ENCODE measurements around the gene BUB1. TPM values are rescaled to one million over a fixed set of nuclear protein-coding genes. Genes with fewer than 3 reads are reported as not detected.
"Not testable (repeated sequence)": the region's sequence is repeated elsewhere in the genome, so short reads cannot be mapped to it uniquely, and the experiment has no call there.

Gene BUB1
- total and polyA plus RNA-seq, 4 experiments from 2014 or later, result 1.2 to 2.9 (median 1.7) TPM; not detected in 1

- H3K27me3 ChIP-seq (ENCODE audit: insufficient read depth, low read length); H3K9me3 Mint-ChIP-seq; intact Hi-C loops (cut with micrococcal nuclease); H3K4me1 ChIP-seq (ENCODE audit: insufficient read depth, low read length); H3K27me3 Mint-ChIP-seq; H3K4me1 Mint-ChIP-seq; POLR2A ChIA-PET (ENCODE audit: partially characterized antibody); H3K27ac ChIP-seq (ENCODE audit: low read depth, low read length); H3K27ac Mint-ChIP-seq; H3K9me3 ChIP-seq (ENCODE audit: control insufficient read depth in 1 of 2, low read length in 2 of 2); H3K36me3 ChIP-seq (ENCODE audit: insufficient read depth, low read length); H3K36me3 Mint-ChIP-seq; CTCF ChIA-PET (ENCODE audit: partially characterized antibody); H3K4me3 ChIP-seq (ENCODE audit: low read length in 2 of 2): not testable (repeated sequence)
- H3K4me3 Mint-ChIP-seq, result peak overlapping the region in 1 of 8 donors; percentile 20
- peak in 4 of 5 donors; percentile 14 to 45 (median 20) for DNase-seq
Observed at GRCh38 chr2:110610613-110611250, 67.1 kb downstream of the BUB1 start.

- H3K9me3 ChIP-seq (ENCODE audit: control insufficient read depth in 1 of 2, low read length in 2 of 2); CTCF ChIA-PET (ENCODE audit: partially characterized antibody); H3K27me3 ChIP-seq (ENCODE audit: insufficient read depth, low read length); H3K27me3 Mint-ChIP-seq; H3K4me1 ChIP-seq (ENCODE audit: insufficient read depth, low read length); H3K4me3 ChIP-seq (ENCODE audit: low read length in 2 of 2); H3K9me3 Mint-ChIP-seq; POLR2A ChIA-PET (ENCODE audit: partially characterized antibody); H3K4me3 Mint-ChIP-seq; H3K27ac Mint-ChIP-seq; H3K36me3 ChIP-seq (ENCODE audit: insufficient read depth, low read length); H3K4me1 Mint-ChIP-seq; H3K36me3 Mint-ChIP-seq; H3K27ac ChIP-seq (ENCODE audit: low read depth, low read length); intact Hi-C loops (cut with micrococcal nuclease): not testable (repeated sequence)
- peak in 1 of 5 donors; percentile 7 for DNase-seq
Observed at GRCh38 chr2:110609843-110610612, 67.8 kb downstream of the BUB1 start.

- H3K9me3 ChIP-seq (ENCODE audit: control insufficient read depth in 1 of 2, low read length in 2 of 2); H3K4me3 ChIP-seq (ENCODE audit: low read length in 2 of 2); H3K9me3 Mint-ChIP-seq; H3K27me3 ChIP-seq (ENCODE audit: insufficient read depth, low read length); H3K36me3 ChIP-seq (ENCODE audit: insufficient read depth, low read length); H3K36me3 Mint-ChIP-seq; H3K4me3 Mint-ChIP-seq; intact Hi-C loops (cut with micrococcal nuclease); CTCF ChIA-PET (ENCODE audit: partially characterized antibody); DNase-seq; H3K27ac Mint-ChIP-seq; H3K4me1 ChIP-seq (ENCODE audit: insufficient read depth, low read length); H3K27me3 Mint-ChIP-seq; H3K27ac ChIP-seq (ENCODE audit: low read depth, low read length); H3K4me1 Mint-ChIP-seq; POLR2A ChIA-PET (ENCODE audit: partially characterized antibody): not testable (repeated sequence)
Observed at GRCh38 chr2:110608788-110609502, 68.9 kb downstream of the BUB1 start.

- H3K4me1 ChIP-seq (ENCODE audit: insufficient read depth, low read length); H3K27me3 ChIP-seq (ENCODE audit: insufficient read depth, low read length); CTCF ChIA-PET (ENCODE audit: partially characterized antibody); POLR2A ChIA-PET (ENCODE audit: partially characterized antibody); H3K27me3 Mint-ChIP-seq; H3K27ac Mint-ChIP-seq; H3K36me3 Mint-ChIP-seq; intact Hi-C loops (cut with micrococcal nuclease); H3K9me3 ChIP-seq (ENCODE audit: control insufficient read depth in 1 of 2, low read length in 2 of 2); H3K36me3 ChIP-seq (ENCODE audit: insufficient read depth, low read length); H3K4me3 ChIP-seq (ENCODE audit: low read length in 2 of 2); H3K4me3 Mint-ChIP-seq; H3K27ac ChIP-seq (ENCODE audit: low read depth, low read length); H3K9me3 Mint-ChIP-seq; H3K4me1 Mint-ChIP-seq: not testable (repeated sequence)
- DNase-seq, result peak in 1 of 5 donors; percentile 3
Observed at GRCh38 chr2:110605057-110605456, 72.8 kb downstream of the BUB1 start.

GRCh38 chr2:110603917-110604591, 73.8 kb downstream of the BUB1 start:
- H3K27ac Mint-ChIP-seq; H3K4me1 Mint-ChIP-seq; H3K4me1 ChIP-seq (ENCODE audit: insufficient read depth, low read length); H3K4me3 ChIP-seq (ENCODE audit: low read length in 2 of 2); H3K4me3 Mint-ChIP-seq; H3K36me3 Mint-ChIP-seq; H3K27me3 ChIP-seq (ENCODE audit: insufficient read depth, low read length); CTCF ChIA-PET (ENCODE audit: partially characterized antibody); H3K9me3 Mint-ChIP-seq; intact Hi-C loops (cut with micrococcal nuclease); POLR2A ChIA-PET (ENCODE audit: partially characterized antibody); H3K36me3 ChIP-seq (ENCODE audit: insufficient read depth, low read length); H3K27ac ChIP-seq (ENCODE audit: low read depth, low read length); H3K27me3 Mint-ChIP-seq; DNase-seq; H3K9me3 ChIP-seq (ENCODE audit: control insufficient read depth in 1 of 2, low read length in 2 of 2): not testable (repeated sequence)

GRCh38 chr2:110602139-110602538, 75.7 kb downstream of the BUB1 start:
- intact Hi-C loops (cut with micrococcal nuclease); H3K9me3 ChIP-seq (ENCODE audit: control insufficient read depth in 1 of 2, low read length in 2 of 2); H3K27me3 Mint-ChIP-seq; H3K4me1 Mint-ChIP-seq; CTCF ChIA-PET (ENCODE audit: partially characterized antibody); H3K4me3 ChIP-seq (ENCODE audit: low read length in 2 of 2); H3K4me3 Mint-ChIP-seq; H3K36me3 Mint-ChIP-seq; H3K9me3 Mint-ChIP-seq; H3K27ac Mint-ChIP-seq; H3K4me1 ChIP-seq (ENCODE audit: insufficient read depth, low read length); H3K27ac ChIP-seq (ENCODE audit: low read depth, low read length); H3K27me3 ChIP-seq (ENCODE audit: insufficient read depth, low read length); POLR2A ChIA-PET (ENCODE audit: partially characterized antibody); H3K36me3 ChIP-seq (ENCODE audit: insufficient read depth, low read length): not testable (repeated sequence)
- peak in 1 of 5 donors; percentile 9 for DNase-seq

GRCh38 chr2:110591973-110592372, 85.9 kb downstream of the BUB1 start:
- H3K36me3 ChIP-seq (ENCODE audit: insufficient read depth, low read length); H3K9me3 Mint-ChIP-seq; H3K4me3 ChIP-seq (ENCODE audit: low read length in 2 of 2); H3K36me3 Mint-ChIP-seq; intact Hi-C loops (cut with micrococcal nuclease); H3K27ac ChIP-seq (ENCODE audit: low read depth, low read length); H3K4me1 Mint-ChIP-seq; H3K27me3 ChIP-seq (ENCODE audit: insufficient read depth, low read length); DNase-seq; H3K4me3 Mint-ChIP-seq; H3K9me3 ChIP-seq (ENCODE audit: control insufficient read depth in 1 of 2, low read length in 2 of 2); H3K4me1 ChIP-seq (ENCODE audit: insufficient read depth, low read length); H3K27me3 Mint-ChIP-seq; POLR2A ChIA-PET (ENCODE audit: partially characterized antibody); H3K27ac Mint-ChIP-seq; CTCF ChIA-PET (ENCODE audit: partially characterized antibody): not testable (repeated sequence)
